Stimulated activated CD4-positive, alpha-beta T cell treated with anti-CD3 and anti-CD28 coated beads, Interleukin-2, amount 100 ng/mL, for 48 hours (primary cell): ENCODE data around the gene PVRIG.
"Not testable (repeated sequence)": the region's sequence is repeated elsewhere in the genome, so short reads cannot be mapped to it uniquely, and the experiment has no call there.

Experiments used
- DNase-seq, 2 donors: peaks; one replicate each; pipeline ENCODE4 v3.0.0-alpha.2; 2020

The PVRIG gene

GRCh38 chr7:100243385-100243784 is 23.6 kb downstream of the PVRIG start:
- DNase-seq = peak; percentile 30 to 55

- not testable (repeated sequence) for DNase-seq
These were observed 25.3 kb downstream of the PVRIG start for GRCh38 chr7:100244988-100245605.

- not testable (repeated sequence) for DNase-seq
These were observed 26.5 kb downstream of the PVRIG start for GRCh38 chr7:100246121-100246864.

GRCh38 chr7:100246865-100247137 is 27.1 kb downstream of the PVRIG start:
- not testable (repeated sequence) for DNase-seq

GRCh38 chr7:100247152-100247757 is 27.5 kb downstream of the PVRIG start:
- no peak for DNase-seq

- DNase-seq = no peak
These were observed 28.7 kb downstream of the PVRIG start for GRCh38 chr7:100248483-100248882.

- DNase-seq = no peak
These were observed 37.3 kb downstream of the PVRIG start for GRCh38 chr7:100257017-100257416.

- DNase-seq = not testable (repeated sequence)
These were observed 40.2 kb downstream of the PVRIG start for GRCh38 chr7:100259984-100260383.

- DNase-seq = not testable (repeated sequence)
These were observed 43.1 kb downstream of the PVRIG start for GRCh38 chr7:100262896-100263295.

- not testable (repeated sequence) for DNase-seq
These were observed 44.5 kb downstream of the PVRIG start for GRCh38 chr7:100264223-100264622.

GRCh38 chr7:100264669-100265165 is 45.0 kb downstream of the PVRIG start:
- not testable (repeated sequence) for DNase-seq

GRCh38 chr7:100265851-100266250 is 46.1 kb downstream of the PVRIG start:
- DNase-seq = not testable (repeated sequence)

- DNase-seq = no peak
These were observed 47.0 kb downstream of the PVRIG start for GRCh38 chr7:100266576-100267354.

GRCh38 chr7:100267648-100268047 is 47.9 kb downstream of the PVRIG start:
- DNase-seq = no peak

- not testable (repeated sequence) for DNase-seq
These were observed 49.1 kb downstream of the PVRIG start for GRCh38 chr7:100268882-100269281.

- DNase-seq = not testable (repeated sequence)
These were observed 49.7 kb downstream of the PVRIG start for GRCh38 chr7:100269306-100270045.

- not testable (repeated sequence) for DNase-seq
These were observed 50.5 kb downstream of the PVRIG start for GRCh38 chr7:100270046-100270918.
